ENCODE data around the gene NKAPD1.

DNA sequence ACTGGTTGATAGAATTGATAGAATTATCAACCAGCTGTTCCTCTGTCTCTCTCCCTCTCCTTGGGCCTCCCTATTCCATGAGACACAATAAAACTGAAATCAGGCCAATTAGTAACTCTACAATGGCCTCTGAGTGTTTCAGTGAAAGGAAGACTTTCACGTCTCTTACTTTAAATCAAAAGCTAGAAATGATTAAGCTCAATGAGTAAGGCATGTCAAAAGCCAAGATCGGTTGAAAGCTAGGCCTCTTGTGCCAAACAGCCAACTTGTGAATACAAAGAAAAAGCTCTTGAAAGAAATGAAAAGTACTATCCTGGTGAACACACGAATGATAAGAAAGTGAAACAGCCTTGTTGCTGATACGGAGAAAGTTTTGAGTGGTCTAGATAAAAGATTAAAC, 16.9 kb upstream of the NKAPD1 start:
- TF ChIP-seq POLR2A (IDR thresholded peaks at IDR 0.05) = no peak
- TF ChIP-seq, protein P1, sequence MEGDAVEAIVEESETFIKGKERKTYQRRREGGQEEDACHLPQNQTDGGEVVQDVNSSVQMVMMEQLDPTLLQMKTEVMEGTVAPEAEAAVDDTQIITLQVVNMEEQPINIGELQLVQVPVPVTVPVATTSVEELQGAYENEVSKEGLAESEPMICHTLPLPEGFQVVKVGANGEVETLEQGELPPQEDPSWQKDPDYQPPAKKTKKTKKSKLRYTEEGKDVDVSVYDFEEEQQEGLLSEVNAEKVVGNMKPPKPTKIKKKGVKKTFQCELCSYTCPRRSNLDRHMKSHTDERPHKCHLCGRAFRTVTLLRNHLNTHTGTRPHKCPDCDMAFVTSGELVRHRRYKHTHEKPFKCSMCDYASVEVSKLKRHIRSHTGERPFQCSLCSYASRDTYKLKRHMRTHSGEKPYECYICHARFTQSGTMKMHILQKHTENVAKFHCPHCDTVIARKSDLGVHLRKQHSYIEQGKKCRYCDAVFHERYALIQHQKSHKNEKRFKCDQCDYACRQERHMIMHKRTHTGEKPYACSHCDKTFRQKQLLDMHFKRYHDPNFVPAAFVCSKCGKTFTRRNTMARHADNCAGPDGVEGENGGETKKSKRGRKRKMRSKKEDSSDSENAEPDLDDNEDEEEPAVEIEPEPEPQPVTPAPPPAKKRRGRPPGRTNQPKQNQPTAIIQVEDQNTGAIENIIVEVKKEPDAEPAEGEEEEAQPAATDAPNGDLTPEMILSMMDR (IDR thresholded peaks at IDR 0.05) = no peak

Data from vagina (tissue), 2 donors.